ENCODE measurements around the gene GSAP.
"Not testable (repeated sequence)": the region's sequence is repeated elsewhere in the genome, so short reads cannot be mapped to it uniquely, and the experiment has no call there.

The GSAP gene

DNA sequence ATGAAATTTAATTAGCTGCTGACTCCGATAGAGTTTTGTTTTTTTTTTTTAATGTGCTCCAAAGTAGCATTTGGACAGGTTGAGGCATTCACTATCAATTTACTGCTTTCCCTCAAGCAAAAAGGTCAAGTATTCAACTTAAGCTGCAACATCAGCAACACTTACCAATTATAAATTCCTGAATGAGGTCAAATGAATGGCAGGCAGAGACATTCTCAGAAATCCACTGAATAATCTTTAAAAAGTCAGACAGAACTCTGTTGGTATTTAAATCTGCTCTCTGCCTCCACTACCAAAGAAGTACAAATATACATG is 62.8 kb downstream of the GSAP start:
- no peak for DNase-seq

- DNase-seq: no peak
Measured at GRCh38 chr7:77352665-77353406, 63.3 kb downstream of the GSAP start.

- no peak for DNase-seq
Measured at GRCh38 chr7:77351539-77352004, 64.6 kb downstream of the GSAP start.

- no peak for DNase-seq
Measured at GRCh38 chr7:77349141-77349540, 67.0 kb downstream of the GSAP start.

DNA sequence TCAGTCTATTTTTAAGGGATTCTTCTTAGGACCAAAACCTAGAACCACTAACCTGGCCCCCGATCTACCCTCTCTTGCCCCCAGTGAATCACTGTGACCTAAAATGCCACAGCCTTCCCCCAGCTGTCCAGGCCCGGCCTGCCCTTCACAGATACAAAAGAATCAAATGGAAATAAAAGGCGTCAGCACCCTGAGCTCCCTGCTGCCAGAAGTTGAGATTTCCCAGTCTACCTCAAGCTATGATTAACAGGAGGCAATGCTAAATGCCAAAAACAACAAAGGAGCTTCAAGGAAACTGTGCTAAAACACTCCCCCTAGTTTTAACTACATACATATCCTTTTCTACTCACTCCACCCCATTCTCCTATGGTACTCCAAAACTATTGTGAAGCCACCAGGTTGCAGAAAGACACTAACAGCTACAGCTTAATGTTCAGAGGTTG is 67.8 kb downstream of the GSAP start:
- DNase-seq: no peak

DNA sequence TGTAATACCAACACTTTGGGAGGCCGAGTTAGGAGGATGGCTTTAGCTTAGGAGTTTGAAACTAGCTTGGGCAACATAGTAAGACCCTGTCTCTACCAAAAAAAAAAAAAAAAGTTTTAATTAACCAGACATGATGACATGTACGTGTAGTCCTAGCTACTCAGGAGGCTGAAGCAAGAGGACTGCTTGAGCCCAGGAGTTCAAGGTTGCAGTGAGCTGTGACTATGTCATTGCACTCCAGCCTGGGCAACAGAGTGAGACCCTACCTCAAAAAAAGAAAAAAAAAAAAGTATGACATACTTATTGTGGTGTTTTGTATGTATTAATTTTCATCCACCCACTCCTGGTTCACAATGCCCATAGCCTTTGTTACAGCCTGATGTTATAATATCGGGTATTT is 69.7 kb downstream of the GSAP start:
- no peak for DNase-seq

DNA sequence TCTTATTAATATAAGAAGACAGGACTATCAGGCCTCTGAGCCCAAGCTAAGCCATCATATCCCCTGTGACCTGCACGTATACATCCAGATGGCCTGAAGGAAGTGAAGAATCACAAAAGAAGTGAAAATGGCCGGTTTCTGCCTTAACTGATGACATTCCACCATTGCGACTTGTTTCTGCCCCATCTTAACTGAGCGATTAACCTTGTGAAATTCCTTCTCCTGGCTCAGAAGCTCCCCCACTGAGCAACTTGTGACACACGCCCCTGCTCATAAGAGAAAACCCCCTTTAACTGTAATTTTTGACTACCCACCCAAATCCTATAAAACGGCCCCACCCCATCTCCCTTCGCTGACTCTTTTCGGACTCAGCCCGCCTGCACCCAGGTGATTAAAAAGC is 70.7 kb downstream of the GSAP start:
- not testable (repeated sequence) for DNase-seq

GRCh38 chr7:77339726-77340125 is 76.4 kb downstream of the GSAP start:
- DNase-seq: no peak

DNA sequence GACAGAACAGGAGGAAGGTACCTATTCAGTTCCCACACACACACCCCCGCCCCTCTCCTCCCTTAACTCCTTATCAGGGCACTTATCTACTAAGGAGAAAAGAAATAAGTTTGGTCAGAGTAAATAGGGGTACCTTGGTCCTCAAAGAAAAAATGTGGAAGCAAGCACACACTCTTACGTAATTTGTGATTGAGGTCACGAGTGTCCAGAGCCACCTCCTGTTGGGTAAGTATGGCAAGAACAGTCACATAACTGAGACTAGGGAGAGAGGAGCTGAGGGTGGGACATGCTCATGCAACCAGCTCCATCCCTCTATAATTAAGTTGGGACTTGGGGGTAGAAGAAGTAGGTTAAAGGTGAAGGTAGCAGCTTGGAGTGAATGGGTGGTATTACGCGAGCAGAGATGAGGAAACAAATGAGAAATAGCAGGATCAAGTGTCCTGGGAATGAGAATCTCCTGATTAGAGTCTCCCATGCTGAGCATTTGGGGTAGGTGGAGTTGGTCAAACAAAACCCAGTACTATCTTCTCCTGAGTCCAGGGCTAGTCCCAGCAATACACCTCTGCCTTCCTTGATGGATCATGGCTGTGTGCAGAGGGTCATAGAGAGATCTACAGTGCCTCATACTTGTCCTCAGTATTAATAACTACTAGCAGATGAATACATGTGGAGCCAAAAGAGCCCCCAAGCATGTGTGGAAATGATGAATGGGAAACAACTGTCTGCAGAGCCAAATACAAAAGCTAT is 77.1 kb downstream of the GSAP start:
- DNase-seq: no peak

DNA sequence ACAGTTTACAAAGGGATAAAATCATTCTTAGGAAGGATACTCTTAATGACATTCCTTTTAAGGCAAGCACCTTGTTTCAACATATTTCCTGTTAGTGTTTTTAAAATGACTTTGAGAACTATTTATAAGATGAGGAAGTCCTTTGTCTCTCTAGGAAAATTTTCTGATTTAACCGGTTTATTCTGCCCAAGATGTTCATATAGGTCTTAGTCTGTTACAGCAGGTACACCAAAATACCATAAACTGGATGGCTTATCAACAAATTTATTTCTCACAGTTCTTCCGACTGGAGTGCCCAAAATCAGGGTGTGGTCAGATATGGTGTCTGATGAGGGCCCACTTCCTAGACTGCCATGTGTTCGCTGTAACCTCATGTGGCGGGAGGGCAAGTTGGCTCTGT is 77.9 kb downstream of the GSAP start:
- no peak for DNase-seq

- DNase-seq: no peak
Measured at GRCh38 chr7:77337456-77337990, 78.6 kb downstream of the GSAP start.

DNA sequence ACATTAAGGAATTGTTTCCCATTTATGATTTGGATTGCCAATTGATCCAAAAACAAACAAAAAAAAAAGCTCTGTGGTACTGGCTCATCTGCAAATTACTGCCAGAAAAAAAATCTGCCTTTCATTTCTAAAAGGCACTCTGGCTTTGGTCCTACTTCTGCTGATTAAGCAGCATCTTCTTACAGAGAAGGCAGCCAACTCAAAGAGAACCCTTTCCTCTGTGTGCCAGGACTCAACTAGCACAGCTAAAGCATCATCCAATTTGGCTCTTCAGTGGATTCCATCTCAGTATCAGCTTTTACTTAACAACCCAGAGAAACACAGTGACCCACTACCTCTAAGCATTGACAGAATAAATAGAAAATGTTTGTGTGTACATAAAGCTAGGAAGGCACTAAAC is 80.6 kb downstream of the GSAP start:
- no peak for DNase-seq

DNA sequence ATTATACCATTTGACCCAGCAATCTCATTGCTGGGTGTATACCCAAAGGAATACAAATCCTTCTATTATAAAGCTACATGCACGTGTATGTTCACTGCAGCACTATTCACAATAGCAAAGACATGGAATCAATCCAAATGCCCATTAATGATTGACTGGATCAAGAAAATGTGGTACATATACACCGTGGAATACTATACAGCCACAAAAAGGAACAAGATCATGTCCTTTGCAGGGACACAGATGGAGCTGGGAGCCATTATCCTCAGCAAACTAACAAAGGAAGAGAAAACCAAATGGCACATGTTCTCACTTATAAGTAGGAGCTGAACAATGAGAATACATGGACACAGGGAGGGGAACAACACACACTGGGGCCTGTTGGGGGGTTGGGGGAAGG is 82.1 kb downstream of the GSAP start:
- not testable (repeated sequence) for DNase-seq

- peak; percentile 62 for DNase-seq
Measured at GRCh38 chr7:77331938-77332695, 84.0 kb downstream of the GSAP start.

GRCh38 chr7:77330169-77330882 is 85.8 kb downstream of the GSAP start:
- no peak for DNase-seq

DNA sequence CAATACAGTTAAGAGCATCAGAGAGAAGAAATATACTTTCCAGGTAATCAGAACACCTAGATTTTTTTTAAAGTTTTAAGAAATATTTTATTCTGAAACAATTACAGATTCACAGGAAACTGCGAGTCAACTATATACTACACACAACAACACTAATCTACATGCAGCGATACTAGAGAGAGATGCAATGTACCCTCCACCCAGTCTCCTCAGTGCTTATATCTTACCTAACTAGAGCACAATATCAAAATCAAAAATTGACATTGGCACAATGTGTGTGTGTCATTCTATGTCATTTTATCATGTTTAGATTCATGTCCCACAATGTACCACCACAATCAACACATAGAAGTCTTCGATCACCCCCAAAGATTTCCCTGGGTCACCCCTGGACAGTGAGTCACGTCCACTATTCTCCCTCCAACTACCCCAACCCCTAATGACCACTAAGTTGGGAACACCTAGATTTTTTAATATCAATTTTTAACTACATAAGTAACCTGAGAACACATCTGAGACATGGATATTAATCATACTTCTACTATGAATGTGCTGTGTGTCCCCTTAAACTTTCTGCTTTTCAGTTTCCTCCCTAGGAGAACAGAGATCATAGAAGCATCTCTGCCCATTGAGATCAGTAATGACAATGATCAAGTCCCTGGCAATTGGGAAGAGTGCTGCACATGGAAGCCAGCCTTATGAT is 86.5 kb downstream of the GSAP start:
- no peak for DNase-seq

- no peak for DNase-seq
Measured at GRCh38 chr7:77328669-77329068, 87.5 kb downstream of the GSAP start.

DNA sequence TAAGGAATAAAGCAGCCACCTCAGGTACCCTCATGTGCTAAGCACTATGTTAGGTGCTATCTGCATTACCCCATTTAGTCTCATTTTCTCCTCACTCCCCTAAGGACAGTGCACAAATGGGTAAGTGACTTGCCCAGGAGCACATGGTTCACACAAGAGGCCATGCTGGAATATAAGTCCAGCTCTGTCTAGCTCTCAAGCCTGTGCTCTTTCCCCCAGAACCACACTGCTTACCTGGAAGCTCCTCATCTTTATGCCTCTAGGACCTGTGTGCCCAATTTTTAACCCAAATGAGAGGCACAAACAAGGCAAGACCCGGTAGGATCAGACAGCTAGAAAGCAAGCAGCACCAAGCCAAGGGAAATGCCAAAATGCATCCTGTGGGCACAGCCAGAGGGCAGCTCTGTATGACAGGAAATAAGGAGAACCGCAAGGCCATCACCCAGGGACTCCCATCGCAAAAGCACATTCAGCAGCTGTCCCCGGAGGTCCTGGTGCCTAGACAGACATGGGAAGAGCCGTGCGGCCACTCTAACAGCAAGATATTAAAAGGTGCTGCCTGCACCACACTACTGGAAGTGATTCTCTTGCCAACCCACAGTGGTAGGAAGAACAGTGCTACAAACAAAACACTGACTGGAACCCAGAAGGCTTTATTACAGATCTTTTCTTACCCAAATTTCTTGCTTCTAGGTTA is 88.1 kb downstream of the GSAP start:
- DNase-seq: peak; percentile 24

- DNase-seq: peak; percentile 40
Measured at GRCh38 chr7:77327067-77327931, 88.8 kb downstream of the GSAP start.

DNA sequence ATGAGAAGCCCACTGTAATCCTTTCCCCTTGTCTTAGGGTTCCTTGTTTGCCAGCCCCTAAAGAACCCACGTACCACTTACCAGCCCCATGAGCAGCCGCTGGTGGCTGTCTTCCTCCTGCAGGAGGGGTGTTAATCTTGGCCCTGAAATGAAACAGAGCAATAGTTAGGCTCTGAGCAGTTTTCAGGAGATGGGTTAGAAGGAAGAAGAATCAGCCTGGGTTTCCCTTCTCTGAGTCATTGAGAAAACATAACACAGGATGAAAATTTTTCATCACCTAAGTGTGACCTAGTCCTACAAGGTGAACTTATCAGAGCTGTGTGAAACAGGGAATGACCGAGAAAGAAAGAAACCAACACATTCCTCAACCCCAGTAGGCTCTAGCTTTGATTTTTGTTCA is 90.0 kb downstream of the GSAP start:
- no peak for DNase-seq

GRCh38 chr7:77321300-77321699 is 94.8 kb downstream of the GSAP start:
- no peak for DNase-seq
